Esophagus muscularis mucosa (tissue), 4 donors: ENCODE measurements around the gene TENM4. TPM values are rescaled to one million over a fixed set of nuclear protein-coding genes. Genes with fewer than 3 reads are reported as not detected.

Experiments
- DNase-seq: peaks from one replicate; pipeline ENCODE4 v3.0.0-alpha.2; 2017; ENCODE audit errors: extremely low spot score
- H3K27ac ChIP-seq, 4 donors: fragments of 200-600 bp; sonication (generic); replicated peaks in 1 of 4; 1 replicate in 3 of 4; 2 replicates in 1 of 4; pipeline ENCODE4 v1.5.1; 2016 to 2019; ENCODE audit warnings: mild to moderate bottlenecking in 1 of 4
- H3K27me3 ChIP-seq, 4 donors: fragments of 200-600 bp; sonication (generic); one replicate each; pipeline versions ENCODE4 v1.5.1 to v1.6.0; 2016 to 2019
- H3K36me3 ChIP-seq, 4 donors: fragments of 200-600 bp; sonication (generic); one replicate each; pipeline ENCODE4 v1.5.1; 2016 to 2019
- H3K4me1 ChIP-seq, 4 donors: fragments of 200-600 bp; sonication (generic); one replicate each; pipeline ENCODE4 v1.5.1; 2016 to 2019
- H3K4me3 ChIP-seq, 4 donors: fragments of 200-600 bp; sonication (generic); 1 replicate in 2 of 4; 2 replicates in 2 of 4; pipeline ENCODE4 v1.5.1; 2016 to 2019; ENCODE audit warnings: mild to moderate bottlenecking in 4 of 4, moderate library complexity in 1 of 4
- H3K9me3 ChIP-seq, 4 donors: fragments of 200-600 bp; sonication (generic); 1 replicate in 3 of 4; 2 replicates in 1 of 4; pipeline ENCODE4 v1.5.1; 2016 to 2019
- CTCF ChIP-seq, 3 experiments: fragments of 200-600 bp in 2 of 3; fragments of 450-650 bp in 1 of 3; sonication (generic) in 2 of 3; IDR thresholded peaks; one replicate each; pipeline ENCODE4 v1.5.1; 2017 to 2019; ENCODE audit warnings: antibody characterized with exemption in 3 of 3, mild to moderate bottlenecking in 2 of 3, moderate library complexity in 1 of 3
- EP300 ChIP-seq: sonication (generic); formaldehyde crosslinking; IDR thresholded peaks from one replicate; pipeline ENCODE4 v1.6.1; 2017; ENCODE audit warnings: antibody characterized with exemption
- POLR2A ChIP-seq: fragments of 450-650 bp; IDR thresholded peaks from one replicate; pipeline ENCODE4 v1.6.1; 2017; ENCODE audit warnings: antibody characterized with exemption, moderate library complexity, mild to moderate bottlenecking, low read depth
- POLR2AphosphoS5 ChIP-seq, 2 donors: sonication (generic); formaldehyde crosslinking; IDR thresholded peaks; one replicate each; pipeline ENCODE4 v1.6.1; 2017; ENCODE audit warnings: antibody characterized with exemption in 2 of 2
- WGBS: methylation state at CpG from one replicate; pipeline ENCODE4 v1.1.5; 2018; 5-methylcytosine and 5-hydroxymethylcytosine counted together
- intact Hi-C: fragments of 100-400 bp; cut with DNase I; formaldehyde crosslinking; loops from one replicate; pipeline ENCODE4 v1.15.1; 2023
- total RNA-seq, 4 donors: library from RNA; depleted of rRNA; stranded (reverse); fragments of >200 nt; gene quantifications; one replicate each; pipeline versions ENCODE4 v1.1.0 to v1.2.1, GENCODE V29; 2016

TENM4 gene
- total RNA-seq, 4 donors from 2014 or later = 4.1 to 9.6 (median 8.0) TPM

GRCh38 chr11:78822931-78823423 is 617.9 kb downstream of the TENM4 start:
- no peaks in the 10 kb centered on the region for H3K36me3 ChIP-seq
- TF ChIP-seq EP300 = no peak
- no peak for TF ChIP-seq POLR2A
- no peak for TF ChIP-seq POLR2AphosphoS5 (IDR thresholded peaks at IDR 0.05)
- TF ChIP-seq CTCF (IDR thresholded peaks at IDR 0.05) = no peak
- H3K4me1 ChIP-seq = peaks cover 0 to 23% (median 7%) of the 10 kb centered on the region in 4 donors
- H3K9me3 ChIP-seq = no peaks in the 10 kb centered on the region
- no peak overlapping the region for H3K27ac ChIP-seq
- WGBS = 96% methylated on average over 17 of the region's 23 CpGs
- no peak overlapping the region for H3K4me3 ChIP-seq
- no peak for DNase-seq
- intact Hi-C loops = no loop called here
- H3K27me3 ChIP-seq = no peaks in the 10 kb centered on the region

GRCh38 chr11:78821371-78822306 is 619.2 kb downstream of the TENM4 start:
- Histone ChIP-seq H3K27me3 (no peaks in the 10 kb centered on the region), H3K4me3 (no peak overlapping the region), H3K9me3 (no peaks in the 10 kb centered on the region), H3K4me1 (peaks cover 0 to 23% (median 7%) of the 10 kb centered on the region in 4 donors), H3K27ac (no peak overlapping the region), H3K36me3 (no peaks in the 10 kb centered on the region)
- WGBS = 76% methylated on average over 9 of the region's 9 CpGs
- no peak for TF ChIP-seq EP300
- TF ChIP-seq CTCF (IDR thresholded peaks at IDR 0.05) = no peak
- no peak for TF ChIP-seq POLR2A
- TF ChIP-seq POLR2AphosphoS5 (IDR thresholded peaks at IDR 0.05) = no peak
- intact Hi-C loops = no loop called here
- DNase-seq = no peak

- 93% methylated on average over 3 of the region's 3 CpGs for WGBS
- no peak overlapping the region for H3K27ac ChIP-seq
- no peaks in the 10 kb centered on the region for H3K9me3 ChIP-seq
- H3K4me1 ChIP-seq = peaks cover 0 to 16% (median 3%) of the 10 kb centered on the region in 4 donors
- no peaks in the 10 kb centered on the region for H3K36me3 ChIP-seq
- TF ChIP-seq POLR2AphosphoS5 (IDR thresholded peaks at IDR 0.05) = no peak
- no peak for TF ChIP-seq EP300
- TF ChIP-seq CTCF (IDR thresholded peaks at IDR 0.05) = no peak
- TF ChIP-seq POLR2A = no peak
- DNase-seq = no peak
- intact Hi-C loops = no loop called here
- no peak overlapping the region for H3K4me3 ChIP-seq
- no peaks in the 10 kb centered on the region for H3K27me3 ChIP-seq
Measured at GRCh38 chr11:78820741-78821140, 620.1 kb downstream of the TENM4 start.

- 90% methylated on average over 4 of the region's 4 CpGs for WGBS
- no peaks in the 10 kb centered on the region for H3K9me3 ChIP-seq
- no peak for TF ChIP-seq POLR2AphosphoS5 (IDR thresholded peaks at IDR 0.05)
- TF ChIP-seq EP300 = no peak
- no peak for TF ChIP-seq POLR2A
- no peak for TF ChIP-seq CTCF (IDR thresholded peaks at IDR 0.05)
- peaks cover 0 to 31% (median 13%) of the 10 kb centered on the region in 4 donors for H3K4me1 ChIP-seq
- intact Hi-C loops = no loop called here
- no peak overlapping the region for H3K4me3 ChIP-seq
- DNase-seq = no peak
- no peaks in the 10 kb centered on the region for H3K36me3 ChIP-seq
- no peak overlapping the region for H3K27ac ChIP-seq
- no peaks in the 10 kb centered on the region for H3K27me3 ChIP-seq
Measured at GRCh38 chr11:78818201-78818600, 622.6 kb downstream of the TENM4 start.
